Osteocyte (in vitro differentiated cells): ENCODE results near the gene PSAT1. TPM values are rescaled to one million over a fixed set of nuclear protein-coding genes. Genes with fewer than 3 reads are reported as not detected.

Experiments used
- DNase-seq: peaks from one replicate; pipeline ENCODE4 v3.0.0; 2021; ENCODE audit warnings: mixed read lengths; ENCODE audit not compliant: unreplicated experiment; ENCODE audit errors: extremely low spot score
- H3K27ac Mint-ChIP-seq: one replicate; pipeline ENCODE4 v1.8.0; 2021; ENCODE audit warnings: mild to moderate bottlenecking, mixed read lengths; ENCODE audit not compliant: unreplicated experiment
- H3K27me3 Mint-ChIP-seq: one replicate; pipeline ENCODE4 v1.8.0; 2021; ENCODE audit warnings: mixed read lengths; ENCODE audit not compliant: unreplicated experiment
- H3K36me3 Mint-ChIP-seq: one replicate; pipeline ENCODE4 v1.8.0; 2021; ENCODE audit warnings: mixed read lengths; ENCODE audit not compliant: unreplicated experiment
- H3K4me1 Mint-ChIP-seq: one replicate; pipeline ENCODE4 v1.8.0; 2021; ENCODE audit warnings: mixed read lengths; ENCODE audit not compliant: unreplicated experiment
- H3K4me3 Mint-ChIP-seq: one replicate; pipeline ENCODE4 v1.8.0; 2021; ENCODE audit warnings: mild to moderate bottlenecking, moderate library complexity, mixed read lengths; ENCODE audit not compliant: unreplicated experiment
- H3K9me3 Mint-ChIP-seq: one replicate; pipeline ENCODE4 v1.8.0; 2021; ENCODE audit warnings: mixed read lengths; ENCODE audit not compliant: unreplicated experiment
- total RNA-seq: library from RNA; stranded (reverse); gene quantifications from 2 replicates; pipeline ENCODE4 v1.2.1, GENCODE V29; 2021
- TF ChIP-seq, protein P1 (sequence below): fragments of 200-600 bp; sonication (generic); IDR thresholded peaks from 2 replicates; pipeline ENCODE4 v1.5.0; 2021; ENCODE audit warnings: antibody characterized with exemption, mild to moderate bottlenecking, moderate library complexity

Gene PSAT1
- total RNA-seq, 1 donor from 2014 or later: 171 TPM

- H3K27ac Mint-ChIP-seq: no peak overlapping the region
- no peak for DNase-seq
- TF ChIP-seq, protein P1, sequence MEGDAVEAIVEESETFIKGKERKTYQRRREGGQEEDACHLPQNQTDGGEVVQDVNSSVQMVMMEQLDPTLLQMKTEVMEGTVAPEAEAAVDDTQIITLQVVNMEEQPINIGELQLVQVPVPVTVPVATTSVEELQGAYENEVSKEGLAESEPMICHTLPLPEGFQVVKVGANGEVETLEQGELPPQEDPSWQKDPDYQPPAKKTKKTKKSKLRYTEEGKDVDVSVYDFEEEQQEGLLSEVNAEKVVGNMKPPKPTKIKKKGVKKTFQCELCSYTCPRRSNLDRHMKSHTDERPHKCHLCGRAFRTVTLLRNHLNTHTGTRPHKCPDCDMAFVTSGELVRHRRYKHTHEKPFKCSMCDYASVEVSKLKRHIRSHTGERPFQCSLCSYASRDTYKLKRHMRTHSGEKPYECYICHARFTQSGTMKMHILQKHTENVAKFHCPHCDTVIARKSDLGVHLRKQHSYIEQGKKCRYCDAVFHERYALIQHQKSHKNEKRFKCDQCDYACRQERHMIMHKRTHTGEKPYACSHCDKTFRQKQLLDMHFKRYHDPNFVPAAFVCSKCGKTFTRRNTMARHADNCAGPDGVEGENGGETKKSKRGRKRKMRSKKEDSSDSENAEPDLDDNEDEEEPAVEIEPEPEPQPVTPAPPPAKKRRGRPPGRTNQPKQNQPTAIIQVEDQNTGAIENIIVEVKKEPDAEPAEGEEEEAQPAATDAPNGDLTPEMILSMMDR: no peak
These were observed 58.1 kb downstream of the PSAT1 start for GRCh38 chr9:78354989-78355388.

GRCh38 chr9:78356634-78357033 lies 59.7 kb downstream of the PSAT1 start:
- Mint-ChIP-seq H3K4me3 (no peak overlapping the region), H3K36me3 (no peaks in the 10 kb centered on the region), H3K4me1 (no peaks in the 10 kb centered on the region), H3K27me3 (no peaks in the 10 kb centered on the region), H3K9me3 (peaks cover 7% of the 10 kb centered on the region), H3K27ac (no peak overlapping the region)
- TF ChIP-seq, protein P1: no peak
- no peak for DNase-seq

More at GRCh38 chr9:78354989-78355388, 58.1 kb downstream of the PSAT1 start:
- H3K27me3 Mint-ChIP-seq: no peaks in the 10 kb centered on the region
- H3K4me1 Mint-ChIP-seq: no peaks in the 10 kb centered on the region
- no peak overlapping the region for H3K4me3 Mint-ChIP-seq
- no peaks in the 10 kb centered on the region for H3K36me3 Mint-ChIP-seq
- H3K9me3 Mint-ChIP-seq: peaks cover 7% of the 10 kb centered on the region

DNA sequence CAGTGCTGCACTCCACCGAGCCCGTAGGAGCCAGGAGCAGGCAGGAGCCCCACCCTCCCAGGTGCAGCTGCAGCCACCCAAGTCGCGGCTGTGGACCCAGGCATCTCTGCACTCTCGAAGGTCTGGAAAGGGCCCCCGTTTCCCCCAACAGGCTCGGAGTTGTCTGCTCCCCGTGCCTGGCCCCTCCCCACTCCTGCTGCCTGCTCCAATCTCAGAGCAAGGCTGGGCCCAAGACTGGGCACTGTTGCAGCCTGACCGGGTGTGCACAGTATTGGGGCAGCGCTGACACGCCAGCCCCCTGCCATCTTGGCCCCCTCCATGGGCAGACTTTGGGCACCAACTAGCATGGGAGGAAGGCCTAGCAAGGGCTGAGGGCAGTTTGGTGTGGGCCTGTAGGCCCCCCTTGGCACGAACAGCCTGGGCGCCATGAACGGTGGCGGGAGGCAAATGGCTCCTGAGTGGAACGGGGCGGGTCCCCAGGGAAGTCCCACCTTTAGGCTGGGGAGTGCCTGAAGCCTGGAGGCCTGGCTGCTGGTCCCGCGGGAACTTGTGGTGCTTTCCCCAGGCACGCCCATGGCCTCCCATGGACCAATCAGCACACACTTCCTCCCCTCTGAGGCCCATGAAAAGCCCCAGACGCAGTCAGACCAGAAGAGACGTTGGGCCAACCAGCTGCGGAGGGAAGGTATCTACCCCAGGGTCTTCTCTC lies 60.4 kb downstream of the PSAT1 start:
- no peaks in the 10 kb centered on the region for H3K4me1 Mint-ChIP-seq
- no peaks in the 10 kb centered on the region for H3K27me3 Mint-ChIP-seq
- TF ChIP-seq, protein P1: no peak
- H3K4me3 Mint-ChIP-seq: no peak overlapping the region
- DNase-seq: no peak
- no peak overlapping the region for H3K27ac Mint-ChIP-seq
- H3K36me3 Mint-ChIP-seq: no peaks in the 10 kb centered on the region
- H3K9me3 Mint-ChIP-seq: peaks cover 7% of the 10 kb centered on the region

DNA sequence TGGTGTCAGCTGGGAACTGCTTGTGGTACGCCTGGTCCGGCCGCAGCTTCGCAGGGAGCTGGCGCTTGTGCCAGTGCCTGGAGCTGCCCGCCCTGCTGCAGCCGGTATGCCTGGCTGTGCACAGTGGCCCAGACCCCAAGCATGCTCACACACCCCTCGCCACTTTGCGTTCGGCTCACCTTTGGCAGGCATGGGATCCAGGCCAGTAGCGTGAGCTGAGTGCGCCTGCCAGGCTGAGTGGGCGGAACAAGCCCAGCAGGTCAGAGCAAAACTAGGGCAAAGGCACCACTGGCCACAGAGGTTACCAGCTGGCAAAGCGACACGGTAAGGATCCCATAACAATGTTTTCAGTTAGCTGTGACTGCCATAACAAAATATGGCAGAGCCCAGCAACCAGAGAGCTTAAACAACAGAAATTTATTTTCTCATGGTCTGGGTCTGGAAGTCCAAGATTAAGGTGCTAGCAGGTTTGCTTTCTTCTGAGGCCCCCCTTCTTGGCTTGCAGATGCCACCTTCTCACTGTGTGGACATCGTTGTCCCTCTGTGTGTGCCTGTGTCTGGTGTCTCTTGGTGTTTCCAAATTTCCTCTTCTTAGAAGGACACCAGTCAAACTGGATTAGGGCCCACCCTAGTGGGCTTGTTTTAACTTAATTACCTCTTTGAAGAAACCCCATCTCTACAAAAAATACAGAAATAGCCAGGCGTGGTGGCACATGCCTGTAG lies 61.6 kb downstream of the PSAT1 start:
- H3K36me3 Mint-ChIP-seq: no peaks in the 10 kb centered on the region
- no peak overlapping the region for H3K4me3 Mint-ChIP-seq
- no peaks in the 10 kb centered on the region for H3K27me3 Mint-ChIP-seq
- no peak overlapping the region for H3K27ac Mint-ChIP-seq
- no peaks in the 10 kb centered on the region for H3K4me1 Mint-ChIP-seq
- TF ChIP-seq, protein P1: no peak
- DNase-seq: no peak
- H3K9me3 Mint-ChIP-seq: peaks cover 6% of the 10 kb centered on the region

DNA sequence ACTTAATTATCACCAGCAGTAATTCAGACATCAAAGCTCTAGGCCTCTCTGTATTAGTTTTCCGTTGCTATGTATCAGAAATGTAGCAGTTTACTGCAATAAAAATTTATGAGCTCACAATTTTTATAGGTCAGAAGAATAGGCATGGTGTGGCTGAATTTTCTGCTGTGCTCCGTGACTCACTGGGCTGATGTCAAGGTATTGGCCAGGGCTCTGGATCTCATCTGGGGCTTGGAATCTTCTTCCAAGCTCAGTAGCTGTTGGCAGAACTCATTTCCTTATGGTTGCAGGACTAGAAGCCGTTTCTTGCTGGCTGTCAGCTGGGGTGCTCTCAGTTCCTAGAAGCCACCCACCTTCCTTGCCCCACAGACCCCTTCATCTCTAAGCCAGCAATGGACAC lies 66.3 kb downstream of the PSAT1 start:
- no peaks in the 10 kb centered on the region for H3K9me3 Mint-ChIP-seq
- no peak overlapping the region for H3K4me3 Mint-ChIP-seq
- H3K4me1 Mint-ChIP-seq: peaks cover 5% of the 10 kb centered on the region
- H3K27me3 Mint-ChIP-seq: no peaks in the 10 kb centered on the region
- TF ChIP-seq, protein P1: no peak
- H3K27ac Mint-ChIP-seq: no peak overlapping the region
- no peaks in the 10 kb centered on the region for H3K36me3 Mint-ChIP-seq
- DNase-seq: no peak
